ENCODE measurements around the gene CCDC158.

Gene CCDC158

DNA sequence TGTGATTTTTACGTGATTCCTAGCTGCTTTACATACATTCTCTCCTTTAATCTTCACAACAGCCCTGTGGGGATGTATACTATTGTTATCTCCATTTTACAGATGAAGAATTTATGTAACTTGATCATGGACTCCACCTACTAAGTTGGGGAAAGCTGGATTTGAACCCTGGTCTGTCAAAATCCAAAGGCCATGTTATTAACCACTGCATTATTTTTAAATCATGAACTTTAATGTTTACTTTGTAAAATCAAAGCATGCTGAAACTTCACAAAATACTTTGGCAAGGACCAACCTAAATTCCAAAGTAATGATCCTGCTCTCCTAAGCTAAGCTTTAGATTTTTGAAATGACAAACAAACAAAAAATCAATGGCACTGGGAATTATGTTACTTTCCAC lies 143.3 kb downstream of the CCDC158 start:
- Mint-ChIP-seq H3K9me3 (no peaks in the 10 kb centered on the region), H3K27ac (no peak overlapping the region), H3K27me3 (ENCODE audit: low read depth) (no peaks in the 10 kb centered on the region), H3K4me3 (no peak overlapping the region), H3K36me3 (ENCODE audit: low read depth) (no peaks in the 10 kb centered on the region), H3K4me1 (no peaks in the 10 kb centered on the region)
- TF ChIP-seq, protein P1, sequence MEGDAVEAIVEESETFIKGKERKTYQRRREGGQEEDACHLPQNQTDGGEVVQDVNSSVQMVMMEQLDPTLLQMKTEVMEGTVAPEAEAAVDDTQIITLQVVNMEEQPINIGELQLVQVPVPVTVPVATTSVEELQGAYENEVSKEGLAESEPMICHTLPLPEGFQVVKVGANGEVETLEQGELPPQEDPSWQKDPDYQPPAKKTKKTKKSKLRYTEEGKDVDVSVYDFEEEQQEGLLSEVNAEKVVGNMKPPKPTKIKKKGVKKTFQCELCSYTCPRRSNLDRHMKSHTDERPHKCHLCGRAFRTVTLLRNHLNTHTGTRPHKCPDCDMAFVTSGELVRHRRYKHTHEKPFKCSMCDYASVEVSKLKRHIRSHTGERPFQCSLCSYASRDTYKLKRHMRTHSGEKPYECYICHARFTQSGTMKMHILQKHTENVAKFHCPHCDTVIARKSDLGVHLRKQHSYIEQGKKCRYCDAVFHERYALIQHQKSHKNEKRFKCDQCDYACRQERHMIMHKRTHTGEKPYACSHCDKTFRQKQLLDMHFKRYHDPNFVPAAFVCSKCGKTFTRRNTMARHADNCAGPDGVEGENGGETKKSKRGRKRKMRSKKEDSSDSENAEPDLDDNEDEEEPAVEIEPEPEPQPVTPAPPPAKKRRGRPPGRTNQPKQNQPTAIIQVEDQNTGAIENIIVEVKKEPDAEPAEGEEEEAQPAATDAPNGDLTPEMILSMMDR (IDR thresholded peaks at IDR 0.05; ENCODE audit: unreplicated experiment in 3 of 3): no peak

DNA sequence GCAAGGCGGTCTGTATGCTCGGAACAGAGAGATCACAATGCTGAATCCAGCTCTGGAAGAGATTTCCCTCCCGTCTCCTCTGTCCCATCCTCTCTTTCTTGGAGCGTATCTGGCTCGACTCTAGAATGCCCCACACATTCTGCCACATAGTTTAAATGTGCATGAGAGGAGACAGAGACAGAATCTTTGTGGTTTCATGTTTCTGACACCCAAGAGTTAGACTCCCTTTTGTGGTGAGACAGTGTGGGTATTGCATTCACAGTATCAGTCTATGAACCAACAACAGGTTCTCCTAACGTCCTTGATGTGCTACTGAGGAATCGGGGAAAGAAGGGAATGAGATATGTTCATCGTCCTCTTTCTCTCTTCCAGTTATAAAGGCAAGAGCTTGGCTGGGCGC lies 144.1 kb downstream of the CCDC158 start:
- TF ChIP-seq, protein P1 (IDR thresholded peaks at IDR 0.05; ENCODE audit: unreplicated experiment in 3 of 3): no peak
- Mint-ChIP-seq H3K9me3 (no peaks in the 10 kb centered on the region), H3K4me1 (no peaks in the 10 kb centered on the region), H3K27ac (no peak overlapping the region), H3K27me3 (ENCODE audit: low read depth) (no peaks in the 10 kb centered on the region), H3K36me3 (ENCODE audit: low read depth) (no peaks in the 10 kb centered on the region), H3K4me3 (no peak overlapping the region)

- H3K27me3 Mint-ChIP-seq (ENCODE audit: low read depth): no peaks in the 10 kb centered on the region
- TF ChIP-seq, protein P1 (IDR thresholded peaks at IDR 0.05; ENCODE audit: unreplicated experiment in 3 of 3): no peak
- H3K36me3 Mint-ChIP-seq (ENCODE audit: low read depth): no peaks in the 10 kb centered on the region
- no peaks in the 10 kb centered on the region for H3K9me3 Mint-ChIP-seq
- H3K4me1 Mint-ChIP-seq: no peaks in the 10 kb centered on the region
- H3K27ac Mint-ChIP-seq: no peak overlapping the region
- no peak overlapping the region for H3K4me3 Mint-ChIP-seq
These were observed 145.3 kb downstream of the CCDC158 start for GRCh38 chr4:76275486-76276124.

- no peak overlapping the region for H3K4me3 Mint-ChIP-seq
- no peaks in the 10 kb centered on the region for H3K36me3 Mint-ChIP-seq (ENCODE audit: low read depth)
- TF ChIP-seq, protein P1 (IDR thresholded peaks at IDR 0.05; ENCODE audit: unreplicated experiment in 3 of 3): no peak
- no peaks in the 10 kb centered on the region for H3K4me1 Mint-ChIP-seq
- H3K27me3 Mint-ChIP-seq (ENCODE audit: low read depth): no peaks in the 10 kb centered on the region
- no peak overlapping the region for H3K27ac Mint-ChIP-seq
- H3K9me3 Mint-ChIP-seq: no peaks in the 10 kb centered on the region
These were observed 147.9 kb downstream of the CCDC158 start for GRCh38 chr4:76272999-76273398.

DNA sequence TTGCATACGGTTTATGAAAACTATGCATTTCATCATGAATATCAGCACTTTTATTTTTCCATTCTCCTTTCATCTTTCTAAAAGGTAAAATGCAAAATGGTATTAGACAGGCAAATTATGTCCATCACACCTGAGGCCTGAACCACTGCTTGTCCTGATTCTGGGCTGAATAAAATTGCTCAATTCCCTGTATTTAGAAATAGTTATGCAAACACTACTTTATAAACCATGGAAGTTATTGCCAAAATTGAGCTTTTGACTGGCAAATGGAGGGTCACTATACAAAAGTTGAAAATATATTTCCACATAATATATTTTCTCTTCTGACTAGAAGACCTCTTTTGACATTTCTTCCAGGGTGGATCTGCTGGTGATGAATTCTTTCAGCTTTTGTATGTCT lies 148.4 kb downstream of the CCDC158 start:
- Mint-ChIP-seq H3K9me3 (no peaks in the 10 kb centered on the region), H3K4me3 (no peak overlapping the region), H3K27me3 (ENCODE audit: low read depth) (no peaks in the 10 kb centered on the region), H3K4me1 (no peaks in the 10 kb centered on the region), H3K36me3 (ENCODE audit: low read depth) (no peaks in the 10 kb centered on the region), H3K27ac (no peak overlapping the region)
- TF ChIP-seq, protein P1 (IDR thresholded peaks at IDR 0.05; ENCODE audit: unreplicated experiment in 3 of 3): no peak

DNA sequence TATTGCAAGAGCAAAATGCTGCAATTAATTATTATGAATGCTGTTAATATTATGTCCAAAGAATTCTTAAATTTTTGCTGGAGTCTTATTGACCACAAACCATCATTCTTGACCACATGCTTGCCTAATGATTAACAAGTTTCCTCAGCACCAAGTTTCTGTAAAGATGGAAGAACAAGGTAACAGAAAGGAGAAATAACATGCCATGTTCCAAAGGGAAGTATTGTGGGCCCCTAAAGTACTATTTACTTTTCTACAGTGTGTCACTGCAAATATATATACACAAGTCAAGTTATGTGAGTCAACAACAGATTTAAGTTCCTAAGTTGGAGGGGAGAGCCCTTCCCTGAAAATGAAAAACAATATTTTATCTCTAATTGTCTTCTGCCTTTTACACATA lies 148.9 kb downstream of the CCDC158 start:
- H3K36me3 Mint-ChIP-seq (ENCODE audit: low read depth): no peaks in the 10 kb centered on the region
- H3K27me3 Mint-ChIP-seq (ENCODE audit: low read depth): no peaks in the 10 kb centered on the region
- no peak overlapping the region for H3K27ac Mint-ChIP-seq
- H3K9me3 Mint-ChIP-seq: no peaks in the 10 kb centered on the region
- TF ChIP-seq, protein P1 (IDR thresholded peaks at IDR 0.05; ENCODE audit: unreplicated experiment in 3 of 3): no peak
- no peaks in the 10 kb centered on the region for H3K4me1 Mint-ChIP-seq
- H3K4me3 Mint-ChIP-seq: no peak overlapping the region
